Endothelial cell (in vitro differentiated cells): ENCODE measurements around the gene NUCKS1. TPM values are rescaled to one million over a fixed set of nuclear protein-coding genes. Genes with fewer than 3 reads are reported as not detected.

Experiments
- DNase-seq: peaks from one replicate; pipeline ENCODE4 v3.0.0; 2021; ENCODE audit warnings: low spot score
- H3K27ac Mint-ChIP-seq: one replicate; pipeline ENCODE4 v1.8.0; 2021; ENCODE audit warnings: mixed read lengths, inconsistent platforms; ENCODE audit not compliant: unreplicated experiment
- H3K27me3 Mint-ChIP-seq: one replicate; pipeline ENCODE4 v1.8.0; 2021; ENCODE audit warnings: mild to moderate bottlenecking, moderate library complexity, mixed read lengths, inconsistent platforms; ENCODE audit not compliant: unreplicated experiment
- H3K36me3 Mint-ChIP-seq: one replicate; pipeline ENCODE4 v1.8.0; 2021; ENCODE audit warnings: mild to moderate bottlenecking, low read depth, mixed read lengths, inconsistent platforms; ENCODE audit not compliant: unreplicated experiment
- H3K4me1 Mint-ChIP-seq: one replicate; pipeline ENCODE4 v1.8.0; 2021; ENCODE audit warnings: mild to moderate bottlenecking, mixed read lengths, inconsistent platforms; ENCODE audit not compliant: unreplicated experiment
- H3K4me3 Mint-ChIP-seq: one replicate; pipeline ENCODE4 v1.8.0; 2021; ENCODE audit warnings: mild to moderate bottlenecking, mixed read lengths, inconsistent platforms; ENCODE audit not compliant: unreplicated experiment
- H3K9me3 Mint-ChIP-seq: one replicate; pipeline ENCODE4 v1.8.0; 2021; ENCODE audit warnings: mixed read lengths, inconsistent platforms; ENCODE audit not compliant: unreplicated experiment
- total RNA-seq: library from RNA; stranded (reverse); fragmentation: NEBNext Ultra II Directional; extraction: Animal tissue kit (Norgen Biotek cat#: 25700); gene quantifications from one replicate; pipeline ENCODE4 v1.2.1, GENCODE V29; 2021; ENCODE audit not compliant: unreplicated experiment
- TF ChIP-seq, protein P1 (sequence below): fragments of 200-600 bp; sonication (generic); IDR thresholded peaks from one replicate; pipeline ENCODE4 v1.5.0; 2021; ENCODE audit warnings: antibody characterized with exemption; ENCODE audit not compliant: unreplicated experiment

Gene NUCKS1
- total RNA-seq, 1 donor from 2014 or later = 170 TPM

- no peak overlapping the region for H3K4me3 Mint-ChIP-seq
- no peak for DNase-seq
- TF ChIP-seq, protein P1, sequence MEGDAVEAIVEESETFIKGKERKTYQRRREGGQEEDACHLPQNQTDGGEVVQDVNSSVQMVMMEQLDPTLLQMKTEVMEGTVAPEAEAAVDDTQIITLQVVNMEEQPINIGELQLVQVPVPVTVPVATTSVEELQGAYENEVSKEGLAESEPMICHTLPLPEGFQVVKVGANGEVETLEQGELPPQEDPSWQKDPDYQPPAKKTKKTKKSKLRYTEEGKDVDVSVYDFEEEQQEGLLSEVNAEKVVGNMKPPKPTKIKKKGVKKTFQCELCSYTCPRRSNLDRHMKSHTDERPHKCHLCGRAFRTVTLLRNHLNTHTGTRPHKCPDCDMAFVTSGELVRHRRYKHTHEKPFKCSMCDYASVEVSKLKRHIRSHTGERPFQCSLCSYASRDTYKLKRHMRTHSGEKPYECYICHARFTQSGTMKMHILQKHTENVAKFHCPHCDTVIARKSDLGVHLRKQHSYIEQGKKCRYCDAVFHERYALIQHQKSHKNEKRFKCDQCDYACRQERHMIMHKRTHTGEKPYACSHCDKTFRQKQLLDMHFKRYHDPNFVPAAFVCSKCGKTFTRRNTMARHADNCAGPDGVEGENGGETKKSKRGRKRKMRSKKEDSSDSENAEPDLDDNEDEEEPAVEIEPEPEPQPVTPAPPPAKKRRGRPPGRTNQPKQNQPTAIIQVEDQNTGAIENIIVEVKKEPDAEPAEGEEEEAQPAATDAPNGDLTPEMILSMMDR = no peak
- H3K27me3 Mint-ChIP-seq = no peaks in the 10 kb centered on the region
- no peak overlapping the region for H3K27ac Mint-ChIP-seq
- peaks cover 8% of the 10 kb centered on the region for H3K36me3 Mint-ChIP-seq
- no peaks in the 10 kb centered on the region for H3K9me3 Mint-ChIP-seq
- peaks cover 8% of the 10 kb centered on the region for H3K4me1 Mint-ChIP-seq
Measured at GRCh38 chr1:205785446-205785845, 35.5 kb upstream of the NUCKS1 start.

DNA sequence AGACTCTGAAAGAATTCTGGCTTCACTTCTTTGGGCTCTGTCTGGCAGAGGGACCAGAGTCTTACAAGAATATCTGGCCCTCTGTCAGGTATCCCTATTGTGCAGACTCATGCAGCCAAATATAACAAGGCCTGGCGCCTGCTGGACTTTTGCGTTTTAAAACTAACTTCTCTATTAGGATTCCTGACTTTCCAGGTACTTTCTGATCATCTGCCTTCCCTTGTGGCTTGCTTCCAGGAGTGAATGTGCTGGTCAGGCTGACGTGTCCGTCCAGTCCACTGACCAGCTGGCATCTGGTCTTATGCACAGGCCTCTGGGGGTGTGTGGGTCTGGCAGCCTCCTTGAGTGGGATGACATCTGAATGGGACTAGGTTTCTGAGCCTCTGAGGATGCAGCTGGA lies 33.9 kb upstream of the NUCKS1 start:
- Mint-ChIP-seq H3K36me3 (no peaks in the 10 kb centered on the region), H3K4me3 (no peak overlapping the region), H3K27me3 (no peaks in the 10 kb centered on the region), H3K9me3 (no peaks in the 10 kb centered on the region), H3K27ac (no peak overlapping the region), H3K4me1 (peaks cover 8% of the 10 kb centered on the region)
- no peak for DNase-seq
- TF ChIP-seq, protein P1 = no peak

DNA sequence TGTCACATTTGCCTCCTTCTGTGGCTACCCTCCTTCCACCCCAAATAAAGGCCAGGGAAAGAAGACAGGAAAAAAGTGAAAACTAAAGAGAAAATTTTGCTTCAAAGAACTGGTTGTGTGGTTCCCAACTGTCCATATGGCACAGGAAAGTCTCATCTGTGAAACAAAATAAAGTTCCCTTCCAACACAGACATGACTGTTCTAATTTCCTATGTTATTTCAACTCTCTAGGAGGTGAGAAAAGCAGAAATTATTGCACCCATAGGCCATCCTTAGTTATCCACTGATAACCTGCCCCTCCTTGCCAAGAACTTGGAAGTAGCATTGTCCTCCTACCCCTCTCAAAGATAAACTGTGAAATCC lies 33.4 kb upstream of the NUCKS1 start:
- no peak overlapping the region for H3K4me3 Mint-ChIP-seq
- no peak overlapping the region for H3K27ac Mint-ChIP-seq
- TF ChIP-seq, protein P1 = no peak
- no peak for DNase-seq
- peaks cover 8% of the 10 kb centered on the region for H3K4me1 Mint-ChIP-seq
- no peaks in the 10 kb centered on the region for H3K36me3 Mint-ChIP-seq
- no peaks in the 10 kb centered on the region for H3K9me3 Mint-ChIP-seq
- H3K27me3 Mint-ChIP-seq = no peaks in the 10 kb centered on the region

DNA sequence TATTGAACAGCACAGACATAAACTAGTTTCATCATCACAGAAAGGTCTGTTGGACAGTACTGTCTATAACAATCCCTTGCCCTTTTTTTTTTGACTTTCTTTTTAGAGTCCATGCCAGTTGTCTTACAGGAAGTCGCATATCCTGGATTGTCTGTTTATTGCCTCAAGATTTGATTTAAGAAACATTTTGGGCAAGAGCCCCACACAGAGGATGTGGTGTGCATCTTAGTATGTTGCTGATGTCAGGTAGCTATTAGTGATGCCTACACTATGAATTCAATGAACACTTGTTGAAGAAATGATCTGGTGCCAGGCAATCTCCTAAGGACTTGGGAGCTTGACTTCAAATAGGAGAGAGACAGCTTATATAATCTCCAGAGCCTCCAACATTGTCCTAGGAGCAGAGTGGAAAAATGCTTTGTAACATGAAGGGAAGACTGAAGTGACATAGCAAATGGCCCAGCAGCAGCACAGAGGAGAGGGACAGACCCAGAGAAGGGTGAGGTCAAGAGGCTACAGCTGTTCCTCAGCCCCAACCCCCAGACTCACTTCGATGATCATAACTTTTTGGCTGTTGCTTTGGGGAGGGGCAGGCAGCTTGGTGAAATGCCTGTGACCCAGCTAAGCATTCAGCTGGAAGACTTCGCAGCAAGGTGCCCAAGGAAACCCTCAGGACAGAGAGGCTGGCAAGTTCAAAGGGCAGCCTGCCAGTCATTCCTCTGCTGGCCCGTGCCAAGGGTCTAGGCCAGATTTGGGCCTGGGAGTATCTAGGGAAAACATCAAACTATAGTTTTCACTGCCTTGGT lies 32.8 kb upstream of the NUCKS1 start:
- Mint-ChIP-seq H3K27ac (no peak overlapping the region), H3K27me3 (no peaks in the 10 kb centered on the region), H3K4me1 (peaks cover 7% of the 10 kb centered on the region), H3K9me3 (no peaks in the 10 kb centered on the region), H3K4me3 (no peak overlapping the region), H3K36me3 (no peaks in the 10 kb centered on the region)
- DNase-seq = no peak
- TF ChIP-seq, protein P1 = no peak

DNA sequence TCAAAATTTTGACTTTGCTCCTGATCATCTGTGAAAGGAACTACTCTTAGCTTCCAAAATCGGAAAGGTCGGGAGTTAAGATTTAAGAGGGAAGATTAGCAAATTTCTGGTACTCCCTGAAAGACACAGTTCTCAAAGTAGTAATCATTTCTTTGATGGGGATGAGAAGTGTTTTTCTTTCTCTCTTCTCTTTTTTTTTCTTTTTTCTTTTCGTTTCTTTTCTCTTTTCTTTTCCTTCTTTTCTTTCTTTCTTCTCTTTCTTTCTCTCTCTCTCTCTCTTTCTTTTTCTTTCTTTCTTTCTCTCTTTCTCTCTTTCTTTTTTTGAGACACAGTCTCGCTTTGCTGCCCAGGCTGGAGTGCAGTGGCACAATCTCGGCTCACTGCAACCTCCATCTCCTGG lies 30.4 kb upstream of the NUCKS1 start:
- H3K4me3 Mint-ChIP-seq = no peak overlapping the region
- H3K4me1 Mint-ChIP-seq = no peaks in the 10 kb centered on the region
- H3K27me3 Mint-ChIP-seq = no peaks in the 10 kb centered on the region
- TF ChIP-seq, protein P1 = no peak
- no peaks in the 10 kb centered on the region for H3K9me3 Mint-ChIP-seq
- DNase-seq = no peak
- no peak overlapping the region for H3K27ac Mint-ChIP-seq
- H3K36me3 Mint-ChIP-seq = no peaks in the 10 kb centered on the region
